Prostate gland (tissue), 2 donors: ENCODE measurements around the gene DDIT3.

Source experiments
- POLR2A ChIP-seq: fragments of 450-650 bp; IDR thresholded peaks from one replicate; pipeline ENCODE4 v1.6.1; 2016; ENCODE audit warnings: antibody characterized with exemption, mild to moderate bottlenecking
- POLR2AphosphoS5 ChIP-seq: sonication (generic); formaldehyde crosslinking; IDR thresholded peaks from one replicate; pipeline ENCODE4 v1.6.1; 2017; ENCODE audit warnings: antibody characterized with exemption
- TF ChIP-seq, protein P1 (sequence below), 4 experiments: fragments of 200-600 bp in 2 of 4; fragments of 450-650 bp in 2 of 4; sonication (generic) in 2 of 4; IDR thresholded peaks; 1 replicate in 3 of 4; 2 replicates in 1 of 4; pipeline ENCODE4 v1.5.1; 2016 to 2019; ENCODE audit warnings: antibody characterized with exemption in 4 of 4, mild to moderate bottlenecking in 2 of 4, moderate library complexity in 2 of 4

DNA sequence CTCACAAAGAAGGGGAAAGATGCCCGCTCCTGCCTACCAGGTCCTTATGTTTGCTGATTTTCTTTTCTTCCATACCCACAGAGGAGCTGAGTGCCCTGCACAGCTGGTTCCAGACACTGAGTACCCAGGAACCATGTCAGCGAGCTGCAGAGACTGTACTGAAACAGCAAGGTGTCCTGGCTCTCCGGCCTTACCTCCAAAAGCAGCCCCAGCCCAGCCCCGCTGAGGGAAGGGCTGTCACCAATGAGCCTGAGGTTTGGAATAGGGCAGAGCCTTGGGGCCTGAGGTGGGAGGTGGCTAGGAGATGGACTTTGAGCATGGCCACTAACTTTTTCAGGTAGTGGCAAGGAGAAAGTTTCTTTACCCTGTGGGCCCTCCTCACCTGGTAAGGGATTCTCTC lies 30.2 kb downstream of the DDIT3 start:
- TF ChIP-seq, protein P1, sequence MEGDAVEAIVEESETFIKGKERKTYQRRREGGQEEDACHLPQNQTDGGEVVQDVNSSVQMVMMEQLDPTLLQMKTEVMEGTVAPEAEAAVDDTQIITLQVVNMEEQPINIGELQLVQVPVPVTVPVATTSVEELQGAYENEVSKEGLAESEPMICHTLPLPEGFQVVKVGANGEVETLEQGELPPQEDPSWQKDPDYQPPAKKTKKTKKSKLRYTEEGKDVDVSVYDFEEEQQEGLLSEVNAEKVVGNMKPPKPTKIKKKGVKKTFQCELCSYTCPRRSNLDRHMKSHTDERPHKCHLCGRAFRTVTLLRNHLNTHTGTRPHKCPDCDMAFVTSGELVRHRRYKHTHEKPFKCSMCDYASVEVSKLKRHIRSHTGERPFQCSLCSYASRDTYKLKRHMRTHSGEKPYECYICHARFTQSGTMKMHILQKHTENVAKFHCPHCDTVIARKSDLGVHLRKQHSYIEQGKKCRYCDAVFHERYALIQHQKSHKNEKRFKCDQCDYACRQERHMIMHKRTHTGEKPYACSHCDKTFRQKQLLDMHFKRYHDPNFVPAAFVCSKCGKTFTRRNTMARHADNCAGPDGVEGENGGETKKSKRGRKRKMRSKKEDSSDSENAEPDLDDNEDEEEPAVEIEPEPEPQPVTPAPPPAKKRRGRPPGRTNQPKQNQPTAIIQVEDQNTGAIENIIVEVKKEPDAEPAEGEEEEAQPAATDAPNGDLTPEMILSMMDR (IDR thresholded peaks at IDR 0.05) = no peak
- TF ChIP-seq POLR2A (no peak), POLR2AphosphoS5 (no peak)
